ENCODE data around the gene LST1.

GRCh38 chr6:31548544-31548873, 37.6 kb upstream of the LST1 start:
- TF ChIP-seq NR3C1 (CRISPR knock-in tag; conservative IDR thresholded peaks at IDR 0.05; ENCODE audit: low read depth) (no peak), CTCF (IDR thresholded peaks at IDR 0.05) (no peak), IRF1 (CRISPR knock-in tag; IDR thresholded peaks at IDR 0.05) (no peak)

Data from WTC11 (cell line).